Osteoblast (primary cell): ENCODE results near the gene TACC2. TPM values are rescaled to one million over a fixed set of nuclear protein-coding genes. Genes with fewer than 3 reads are reported as not detected.

Experiments
- DNase-seq: peaks from one replicate; pipeline ENCODE4 v3.0.0; 2011; ENCODE audit warnings: low spot score, mixed read lengths; ENCODE audit not compliant: insufficient read length; ENCODE audit errors: missing footprints
- H2AFZ ChIP-seq: 2 replicates; pipeline ENCODE4 v1.6.0; 2011; ENCODE audit warnings: mild to moderate bottlenecking, low read length
- H3K27ac ChIP-seq: 2 replicates; pipeline ENCODE4 v1.5.1; 2011; ENCODE audit warnings: mild to moderate bottlenecking, low read depth, low read length, moderate library complexity
- H3K27me3 ChIP-seq: 2 replicates; pipeline ENCODE4 v1.6.0; 2012; ENCODE audit warnings: mild to moderate bottlenecking, control low read depth, inconsistent platforms, low read length, moderate library complexity; ENCODE audit not compliant: insufficient read depth
- H3K36me3 ChIP-seq: 2 replicates; pipeline ENCODE4 v1.5.1; 2011; ENCODE audit warnings: mild to moderate bottlenecking, low read length, control low read depth, moderate library complexity; ENCODE audit not compliant: insufficient read depth
- H3K4me1 ChIP-seq: 2 replicates; pipeline ENCODE4 v1.5.1; 2011; ENCODE audit warnings: mild to moderate bottlenecking, low read length, control low read depth, moderate library complexity; ENCODE audit not compliant: insufficient read depth
- H3K4me2 ChIP-seq: 2 replicates; pipeline ENCODE4 v1.6.0; 2011; ENCODE audit warnings: mild to moderate bottlenecking, low read length; ENCODE audit not compliant: insufficient read depth
- H3K4me3 ChIP-seq: fragments of 200-600 bp; sonication (generic); 3 replicates; pipeline ENCODE4 v1.5.1; 2012; ENCODE audit warnings: mild to moderate bottlenecking, low read length, inconsistent platforms; ENCODE audit not compliant: insufficient read depth
- H3K79me2 ChIP-seq: 2 replicates; pipeline ENCODE4 v1.6.0; 2012; ENCODE audit warnings: mild to moderate bottlenecking, low read length, control low read depth, inconsistent platforms; ENCODE audit not compliant: insufficient read depth
- H3K9me3 ChIP-seq: 2 replicates; pipeline ENCODE4 v1.5.1; 2011; ENCODE audit warnings: low read depth, low read length, control low read depth
- H4K20me1 ChIP-seq: 2 replicates; pipeline ENCODE4 v1.6.0; 2012; ENCODE audit warnings: mild to moderate bottlenecking, low read length, control low read depth; ENCODE audit not compliant: insufficient read depth
- total RNA-seq: library from RNA; depleted of rRNA; stranded (reverse); fragments of >200 nt; gene quantifications from 2 replicates; pipeline ENCODE4 v1.2.3, GENCODE V29; 2012
- TF ChIP-seq, protein P1 (sequence below): IDR thresholded peaks from 2 replicates; pipeline ENCODE4 v1.5.1; 2011; ENCODE audit warnings: mild to moderate bottlenecking, low read depth, low read length, moderate library complexity; ENCODE audit errors: extremely low read depth

The TACC2 gene
- total RNA-seq, 1 donor: 5.8 TPM

DNA sequence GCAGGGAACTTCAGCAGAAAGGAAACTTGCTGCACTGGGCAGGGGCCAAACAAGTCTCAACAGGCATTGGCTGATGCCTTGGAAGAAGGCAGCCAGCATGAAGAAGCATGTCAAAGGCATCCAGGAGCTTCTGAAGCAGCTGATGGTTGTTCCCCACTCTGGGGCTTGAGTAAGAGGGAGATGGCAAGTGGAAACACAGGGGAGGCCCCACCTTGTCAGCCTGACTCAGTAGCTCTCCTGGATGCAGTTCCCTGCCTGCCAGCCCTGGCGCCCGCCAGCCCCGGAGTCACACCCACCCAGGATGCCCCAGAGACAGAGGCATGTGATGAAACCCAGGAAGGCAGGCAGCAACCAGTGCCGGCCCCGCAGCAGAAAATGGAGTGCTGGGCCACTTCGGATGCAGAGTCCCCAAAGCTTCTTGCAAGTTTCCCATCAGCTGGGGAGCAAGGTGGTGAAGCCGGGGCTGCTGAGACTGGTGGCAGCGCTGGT is 96.5 kb downstream of the TACC2 start:
- H3K4me1 ChIP-seq: no peaks in the 10 kb centered on the region
- no peak overlapping the region for H3K4me3 ChIP-seq
- no peaks in the 10 kb centered on the region for H3K36me3 ChIP-seq
- H4K20me1 ChIP-seq: no peaks in the 10 kb centered on the region
- no peaks in the 10 kb centered on the region for H3K9me3 ChIP-seq
- TF ChIP-seq, protein P1, sequence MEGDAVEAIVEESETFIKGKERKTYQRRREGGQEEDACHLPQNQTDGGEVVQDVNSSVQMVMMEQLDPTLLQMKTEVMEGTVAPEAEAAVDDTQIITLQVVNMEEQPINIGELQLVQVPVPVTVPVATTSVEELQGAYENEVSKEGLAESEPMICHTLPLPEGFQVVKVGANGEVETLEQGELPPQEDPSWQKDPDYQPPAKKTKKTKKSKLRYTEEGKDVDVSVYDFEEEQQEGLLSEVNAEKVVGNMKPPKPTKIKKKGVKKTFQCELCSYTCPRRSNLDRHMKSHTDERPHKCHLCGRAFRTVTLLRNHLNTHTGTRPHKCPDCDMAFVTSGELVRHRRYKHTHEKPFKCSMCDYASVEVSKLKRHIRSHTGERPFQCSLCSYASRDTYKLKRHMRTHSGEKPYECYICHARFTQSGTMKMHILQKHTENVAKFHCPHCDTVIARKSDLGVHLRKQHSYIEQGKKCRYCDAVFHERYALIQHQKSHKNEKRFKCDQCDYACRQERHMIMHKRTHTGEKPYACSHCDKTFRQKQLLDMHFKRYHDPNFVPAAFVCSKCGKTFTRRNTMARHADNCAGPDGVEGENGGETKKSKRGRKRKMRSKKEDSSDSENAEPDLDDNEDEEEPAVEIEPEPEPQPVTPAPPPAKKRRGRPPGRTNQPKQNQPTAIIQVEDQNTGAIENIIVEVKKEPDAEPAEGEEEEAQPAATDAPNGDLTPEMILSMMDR: no peak
- H3K79me2 ChIP-seq: no peaks in the 10 kb centered on the region
- no peak overlapping the region for H2AFZ ChIP-seq
- H3K27ac ChIP-seq: no peak overlapping the region
- H3K27me3 ChIP-seq: peaks cover 37% of the 10 kb centered on the region
- H3K4me2 ChIP-seq: no peak overlapping the region
- peak; percentile 65 for DNase-seq

DNA sequence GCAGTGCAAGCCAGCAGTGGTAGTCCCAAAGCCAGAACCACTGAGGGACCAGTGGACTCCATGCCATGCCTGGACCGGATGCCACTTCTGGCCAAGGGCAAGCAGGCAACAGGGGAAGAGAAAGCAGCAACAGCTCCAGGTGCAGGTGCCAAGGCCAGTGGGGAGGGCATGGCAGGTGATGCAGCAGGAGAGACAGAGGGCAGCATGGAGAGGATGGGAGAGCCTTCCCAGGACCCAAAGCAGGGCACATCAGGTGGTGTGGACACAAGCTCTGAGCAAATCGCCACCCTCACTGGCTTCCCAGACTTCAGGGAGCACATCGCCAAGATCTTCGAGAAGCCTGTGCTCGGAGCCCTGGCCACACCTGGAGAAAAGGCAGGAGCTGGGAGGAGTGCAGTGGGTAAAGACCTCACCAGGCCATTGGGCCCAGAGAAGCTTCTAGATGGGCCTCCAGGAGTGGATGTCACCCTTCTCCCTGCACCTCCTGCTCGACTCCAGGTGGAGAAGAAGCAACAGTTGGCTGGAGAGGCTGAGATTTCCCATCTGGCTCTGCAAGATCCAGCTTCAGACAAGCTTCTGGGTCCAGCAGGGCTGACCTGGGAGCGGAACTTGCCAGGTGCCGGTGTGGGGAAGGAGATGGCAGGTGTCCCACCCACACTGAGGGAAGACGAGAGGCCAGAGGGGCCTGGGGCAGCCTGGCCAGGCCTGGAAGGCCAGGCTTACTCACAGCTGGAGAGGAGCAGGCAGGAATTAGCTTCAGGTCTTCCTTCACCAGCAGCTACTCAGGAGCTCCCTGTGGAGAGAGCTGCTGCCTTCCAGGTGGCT is 97.7 kb downstream of the TACC2 start:
- no peak overlapping the region for H3K4me3 ChIP-seq
- peaks cover 47% of the 10 kb centered on the region for H3K27me3 ChIP-seq
- no peaks in the 10 kb centered on the region for H4K20me1 ChIP-seq
- peak; percentile 69 for DNase-seq
- no peaks in the 10 kb centered on the region for H3K79me2 ChIP-seq
- no peak overlapping the region for H3K4me2 ChIP-seq
- no peak overlapping the region for H3K27ac ChIP-seq
- H3K9me3 ChIP-seq: no peaks in the 10 kb centered on the region
- no peaks in the 10 kb centered on the region for H3K36me3 ChIP-seq
- TF ChIP-seq, protein P1: no peak
- no peaks in the 10 kb centered on the region for H3K4me1 ChIP-seq
- H2AFZ ChIP-seq: no peak overlapping the region

DNA sequence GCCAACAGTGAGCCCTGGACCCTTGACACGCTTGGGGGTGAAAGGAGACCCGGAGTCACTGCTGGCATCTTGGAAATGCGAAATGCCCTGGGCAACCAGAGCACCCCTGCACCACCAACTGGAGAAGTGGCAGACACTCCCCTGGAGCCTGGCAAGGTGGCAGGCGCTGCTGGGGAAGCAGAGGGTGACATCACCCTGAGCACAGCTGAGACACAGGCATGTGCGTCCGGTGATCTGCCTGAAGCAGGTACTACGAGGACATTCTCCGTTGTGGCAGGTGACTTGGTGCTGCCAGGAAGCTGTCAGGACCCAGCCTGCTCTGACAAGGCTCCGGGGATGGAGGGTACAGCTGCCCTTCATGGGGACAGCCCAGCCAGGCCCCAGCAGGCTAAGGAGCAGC is 98.5 kb downstream of the TACC2 start:
- Histone ChIP-seq H3K4me3 (no peak overlapping the region), H3K27me3 (peaks cover 50% of the 10 kb centered on the region), H3K4me2 (no peak overlapping the region), H2AFZ (no peak overlapping the region), H3K79me2 (no peaks in the 10 kb centered on the region), H3K9me3 (no peaks in the 10 kb centered on the region), H3K4me1 (no peaks in the 10 kb centered on the region), H4K20me1 (no peaks in the 10 kb centered on the region), H3K36me3 (no peaks in the 10 kb centered on the region), H3K27ac (no peak overlapping the region)
- TF ChIP-seq, protein P1: no peak
- DNase-seq: peak; percentile 53

DNA sequence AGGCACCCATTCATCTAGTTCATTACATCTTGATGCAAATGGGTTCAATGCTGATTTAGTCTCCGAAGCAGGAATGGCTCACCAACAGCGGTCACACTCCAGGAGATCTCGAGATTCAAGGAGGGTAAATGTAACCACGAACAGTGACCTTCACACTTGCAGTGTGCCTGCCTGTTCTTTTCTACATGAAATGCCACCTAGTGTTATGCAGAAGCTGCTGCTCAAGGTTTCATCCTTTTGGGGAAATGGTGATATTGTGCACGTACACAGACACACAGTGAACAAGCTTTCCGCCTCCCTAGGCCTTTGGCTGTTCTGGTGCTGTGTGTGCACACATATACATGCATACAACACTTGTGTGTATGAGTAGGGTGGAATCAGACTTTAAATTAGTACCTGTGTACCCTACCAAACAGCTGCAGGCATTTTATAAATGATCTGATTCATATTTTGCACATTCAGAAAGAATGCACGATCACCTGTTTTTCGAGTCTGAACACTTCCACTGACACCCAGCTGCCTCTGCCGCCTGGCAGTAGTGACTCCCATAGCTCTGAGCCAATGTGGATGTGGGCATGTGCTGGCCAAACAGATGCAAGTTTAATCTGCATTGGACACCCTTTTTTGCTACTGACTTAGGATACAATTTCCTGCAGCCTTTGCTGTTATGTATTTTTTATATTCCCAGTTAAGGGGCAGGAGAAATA is 100.5 kb downstream of the TACC2 start:
- TF ChIP-seq, protein P1: no peak
- H3K36me3 ChIP-seq: no peaks in the 10 kb centered on the region
- no peak overlapping the region for H3K4me2 ChIP-seq
- no peaks in the 10 kb centered on the region for H3K4me1 ChIP-seq
- no peak for DNase-seq
- no peaks in the 10 kb centered on the region for H3K9me3 ChIP-seq
- no peak overlapping the region for H2AFZ ChIP-seq
- no peaks in the 10 kb centered on the region for H3K79me2 ChIP-seq
- no peak overlapping the region for H3K4me3 ChIP-seq
- H3K27me3 ChIP-seq: peaks cover 52% of the 10 kb centered on the region
- no peak overlapping the region for H3K27ac ChIP-seq
- H4K20me1 ChIP-seq: no peaks in the 10 kb centered on the region
